ENCODE results near the gene GDF11.

DNA sequence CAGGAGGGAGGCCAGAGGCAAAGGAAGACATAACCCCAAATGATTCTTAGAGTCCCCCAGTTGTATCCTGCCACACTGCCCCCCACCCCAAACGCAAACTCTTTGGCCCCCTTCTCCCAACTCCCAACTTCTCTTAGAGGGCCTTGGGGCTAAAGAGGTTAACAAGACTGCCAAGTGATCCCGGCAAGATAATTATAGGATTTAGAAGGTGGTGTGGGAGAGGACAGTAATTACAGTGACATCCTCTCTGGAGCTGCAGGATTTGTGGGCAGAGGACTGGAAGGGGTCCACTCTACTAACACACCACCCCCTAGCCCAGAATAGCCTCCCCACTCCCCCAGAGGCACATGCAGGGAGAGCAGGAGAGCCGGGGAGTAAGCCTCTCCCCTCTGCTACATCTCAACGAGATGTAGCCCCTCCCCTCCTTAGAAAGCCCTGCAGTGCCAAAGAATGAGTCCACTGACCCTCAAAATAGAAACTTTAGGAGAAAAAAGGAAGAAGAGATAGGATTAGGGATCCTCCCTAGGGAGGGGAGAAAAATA, 5.3 kb upstream of the GDF11 start:
- TF ChIP-seq, protein P1, sequence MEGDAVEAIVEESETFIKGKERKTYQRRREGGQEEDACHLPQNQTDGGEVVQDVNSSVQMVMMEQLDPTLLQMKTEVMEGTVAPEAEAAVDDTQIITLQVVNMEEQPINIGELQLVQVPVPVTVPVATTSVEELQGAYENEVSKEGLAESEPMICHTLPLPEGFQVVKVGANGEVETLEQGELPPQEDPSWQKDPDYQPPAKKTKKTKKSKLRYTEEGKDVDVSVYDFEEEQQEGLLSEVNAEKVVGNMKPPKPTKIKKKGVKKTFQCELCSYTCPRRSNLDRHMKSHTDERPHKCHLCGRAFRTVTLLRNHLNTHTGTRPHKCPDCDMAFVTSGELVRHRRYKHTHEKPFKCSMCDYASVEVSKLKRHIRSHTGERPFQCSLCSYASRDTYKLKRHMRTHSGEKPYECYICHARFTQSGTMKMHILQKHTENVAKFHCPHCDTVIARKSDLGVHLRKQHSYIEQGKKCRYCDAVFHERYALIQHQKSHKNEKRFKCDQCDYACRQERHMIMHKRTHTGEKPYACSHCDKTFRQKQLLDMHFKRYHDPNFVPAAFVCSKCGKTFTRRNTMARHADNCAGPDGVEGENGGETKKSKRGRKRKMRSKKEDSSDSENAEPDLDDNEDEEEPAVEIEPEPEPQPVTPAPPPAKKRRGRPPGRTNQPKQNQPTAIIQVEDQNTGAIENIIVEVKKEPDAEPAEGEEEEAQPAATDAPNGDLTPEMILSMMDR (IDR thresholded peaks at IDR 0.05): no peak
- no peak for TF ChIP-seq POLR2A (IDR thresholded peaks at IDR 0.05)

Data from uterus (tissue), 2 donors.